GM19372 (cell line): ENCODE data around the gene DEFB108B.
"Not testable (repeated sequence)": the region's sequence is repeated elsewhere in the genome, so short reads cannot be mapped to it uniquely, and the experiment has no call there.

Experiments used
- ATAC-seq: cut with Tn5 transposase; IDR thresholded peaks from one replicate; pipeline ENCODE4 v1.9.1; 2021; ENCODE audit warnings: mild to moderate bottlenecking, low read depth, moderate library complexity; ENCODE audit not compliant: unreplicated experiment

Gene DEFB108B

GRCh38 chr11:71813481-71814355 lies 19.3 kb upstream of the DEFB108B start:
- not testable (repeated sequence) for ATAC-seq

DNA sequence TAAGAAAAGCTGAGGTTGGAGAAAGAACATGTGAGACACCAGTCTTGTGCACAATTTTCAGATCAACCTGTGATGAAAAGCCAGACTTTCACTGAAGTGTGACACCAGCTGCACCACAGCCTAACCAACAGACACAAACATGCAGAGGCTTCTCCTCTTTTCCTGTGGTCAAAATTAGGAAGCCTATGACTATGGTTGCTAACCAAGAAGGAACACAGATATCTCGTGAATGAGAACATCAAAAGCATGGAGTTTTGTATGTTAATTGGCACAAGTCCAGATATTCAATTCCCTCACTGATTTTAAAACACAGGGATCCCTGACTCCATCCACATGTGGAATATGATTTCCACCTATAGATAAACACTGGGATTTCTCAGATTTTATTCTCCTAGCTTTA lies 11.5 kb upstream of the DEFB108B start:
- ATAC-seq = not testable (repeated sequence)

DNA sequence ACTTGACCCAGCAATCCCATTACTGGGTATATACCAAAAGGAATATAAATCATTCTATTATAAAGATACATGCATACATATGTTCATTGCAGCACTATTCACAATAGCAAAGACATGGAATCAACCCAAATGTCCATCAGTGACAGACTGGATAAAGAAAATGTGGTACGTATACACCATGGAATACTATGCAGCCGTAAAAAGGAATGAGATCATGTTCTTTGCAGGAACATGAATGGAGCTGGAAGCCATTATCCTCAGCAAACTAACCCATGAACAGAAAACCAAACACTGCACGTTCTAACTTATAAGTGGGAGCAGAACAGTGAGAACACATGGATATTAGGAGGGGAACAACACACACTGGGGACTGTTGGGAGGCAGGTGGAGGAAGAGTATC lies 3.8 kb upstream of the DEFB108B start:
- not testable (repeated sequence) for ATAC-seq

DNA sequence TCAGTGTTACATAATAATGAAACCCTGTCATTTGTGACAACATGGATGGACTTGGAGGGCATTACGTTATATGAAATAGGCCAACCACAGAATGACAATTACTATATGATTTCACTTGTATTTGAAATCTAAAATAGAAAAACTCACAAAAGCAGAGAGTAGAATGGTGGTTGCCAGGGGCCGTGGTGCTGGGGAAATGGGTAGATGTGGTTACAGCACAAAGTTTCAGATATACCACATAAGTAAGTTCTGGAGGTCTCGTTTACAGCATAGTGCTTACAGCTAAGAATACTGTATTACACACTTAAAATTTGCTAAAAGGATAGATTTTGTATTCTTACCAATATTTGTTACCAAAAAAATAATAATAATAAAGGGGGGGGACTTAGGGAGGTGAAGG lies 3.3 kb upstream of the DEFB108B start:
- not testable (repeated sequence) for ATAC-seq

DNA sequence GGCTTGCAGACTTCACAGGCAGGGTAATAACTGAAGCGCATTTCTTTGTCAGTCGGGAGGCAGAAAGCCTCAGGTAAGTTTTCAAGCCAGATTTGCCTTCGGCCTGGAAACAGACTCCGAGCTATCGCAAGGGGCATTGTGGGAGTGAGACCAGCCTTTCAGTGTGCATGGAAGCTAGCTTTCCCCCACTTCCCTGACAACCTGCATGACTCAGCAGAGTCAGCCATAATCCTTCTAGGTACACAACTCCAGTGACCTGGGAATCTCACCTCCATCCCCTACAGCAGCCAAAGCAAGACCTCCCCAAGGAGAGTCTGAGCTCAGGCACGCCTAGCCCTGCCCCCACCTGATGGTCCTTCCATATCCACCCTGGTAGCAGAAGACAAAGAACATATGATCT lies 9.7 kb downstream of the DEFB108B start:
- ATAC-seq = not testable (repeated sequence)

GRCh38 chr11:71843355-71843754 lies 10.4 kb downstream of the DEFB108B start:
- not testable (repeated sequence) for ATAC-seq

- no peak for ATAC-seq
These were observed 10.9 kb downstream of the DEFB108B start for GRCh38 chr11:71843858-71844257.

GRCh38 chr11:71853895-71854294 lies 20.9 kb downstream of the DEFB108B start:
- ATAC-seq = not testable (repeated sequence)

GRCh38 chr11:71855880-71856279 lies 22.9 kb downstream of the DEFB108B start:
- ATAC-seq = not testable (repeated sequence)

- ATAC-seq = not testable (repeated sequence)
These were observed 27.8 kb downstream of the DEFB108B start for GRCh38 chr11:71860835-71861234.

GRCh38 chr11:71863978-71864627 lies 31.1 kb downstream of the DEFB108B start:
- not testable (repeated sequence) for ATAC-seq

- ATAC-seq = not testable (repeated sequence)
These were observed 34.2 kb downstream of the DEFB108B start for GRCh38 chr11:71867209-71867608.

DNA sequence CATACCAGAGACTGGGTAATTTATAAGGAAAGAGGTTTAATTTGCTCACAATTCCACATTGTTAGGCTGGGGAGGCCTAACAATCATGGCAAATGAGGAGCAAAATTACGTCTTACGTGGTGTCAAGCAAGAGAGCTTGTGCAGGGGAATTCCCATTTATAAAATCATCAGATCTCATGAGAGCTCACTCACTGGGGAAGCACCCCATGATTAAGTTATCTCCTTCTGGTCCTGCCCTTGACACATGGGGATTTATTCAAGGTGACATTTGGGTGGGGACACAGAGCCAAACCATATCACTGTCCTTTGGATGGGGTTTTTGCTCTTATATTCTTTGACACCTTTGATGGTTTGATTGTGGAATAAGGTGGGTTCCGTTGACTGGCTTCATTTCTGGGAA lies 36.9 kb downstream of the DEFB108B start:
- ATAC-seq = not testable (repeated sequence)

- ATAC-seq = not testable (repeated sequence)
These were observed 37.7 kb downstream of the DEFB108B start for GRCh38 chr11:71870661-71871060.

DNA sequence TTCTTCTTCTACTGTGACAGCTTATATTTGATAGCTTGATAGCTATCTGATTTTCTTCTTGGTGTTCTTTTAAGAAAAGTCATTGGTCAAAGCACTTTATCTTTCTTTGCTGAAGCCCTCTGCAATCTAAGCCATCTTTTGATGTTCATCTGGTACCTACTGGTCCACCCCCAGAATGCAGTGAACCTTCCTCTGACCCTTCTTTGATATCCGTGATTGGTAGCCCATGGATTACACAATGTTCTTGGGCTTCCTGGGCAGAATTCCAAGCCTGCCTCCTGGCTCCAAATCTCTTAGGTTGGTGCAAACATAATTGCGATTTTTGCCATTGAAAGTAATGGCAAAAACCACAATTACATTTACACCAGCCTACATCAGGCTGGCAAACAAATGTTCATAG lies 43.3 kb downstream of the DEFB108B start:
- ATAC-seq = not testable (repeated sequence)

- ATAC-seq = not testable (repeated sequence)
These were observed 45.1 kb downstream of the DEFB108B start, which contains the start of gene DEFB131B for GRCh38 chr11:71878059-71878458. TSS of gene DEFB131B (plus strand) at chr11:71878453. CDS start at chr11:71878453, 0 bp downstream.

GRCh38 chr11:71885806-71886205 lies 52.8 kb downstream of the DEFB108B start:
- ATAC-seq = not testable (repeated sequence)
